Duodenal mucosa (tissue), 2 donors: Measurements from ENCODE around the gene TTLL8.

Experiments
- H3K27ac ChIP-seq: one replicate; pipeline ENCODE4 v1.7.0; 2013; ENCODE audit warnings: low read depth, low read length
- H3K27me3 ChIP-seq, 2 donors: one replicate each; pipeline ENCODE4 v1.7.0; 2013; ENCODE audit warnings: low read length in 2 of 2, control low read depth in 1 of 2; ENCODE audit not compliant: insufficient read depth in 2 of 2, control insufficient read depth in 1 of 2
- H3K36me3 ChIP-seq, 2 donors: one replicate each; pipeline ENCODE4 v1.7.0; 2013; ENCODE audit warnings: low read length in 2 of 2, control low read depth in 1 of 2; ENCODE audit not compliant: insufficient read depth in 2 of 2, control insufficient read depth in 1 of 2
- H3K4me1 ChIP-seq, 2 donors: one replicate each; pipeline ENCODE4 v1.7.0; 2013; ENCODE audit warnings: low read length in 2 of 2, control low read depth in 1 of 2; ENCODE audit not compliant: insufficient read depth in 2 of 2, control insufficient read depth in 1 of 2
- H3K4me3 ChIP-seq, 2 donors: one replicate each; pipeline ENCODE4 v1.7.0; 2013; ENCODE audit warnings: low read length in 2 of 2, low read depth in 1 of 2
- H3K9ac ChIP-seq, 2 donors: one replicate each; pipeline ENCODE4 v1.7.0; 2013; ENCODE audit warnings: low read length in 2 of 2, low read depth in 1 of 2
- H3K9me3 ChIP-seq, 2 donors: one replicate each; pipeline ENCODE4 v1.7.0; 2013; ENCODE audit warnings: low read length in 2 of 2, control low read depth in 1 of 2; ENCODE audit not compliant: control insufficient read depth in 1 of 2

Gene TTLL8

GRCh38 chr22:50062509-50063135, 4.5 kb upstream of the TTLL8 start:
- H3K4me1 ChIP-seq: no peaks in the 10 kb centered on the region
- H3K4me3 ChIP-seq: no peak overlapping the region
- H3K27ac ChIP-seq: no peak overlapping the region
- peaks cover 2 to 25% of the 10 kb centered on the region in 2 donors for H3K27me3 ChIP-seq
- no peaks in the 10 kb centered on the region for H3K36me3 ChIP-seq
- H3K9ac ChIP-seq: no peak overlapping the region
- H3K9me3 ChIP-seq: no peaks in the 10 kb centered on the region

DNA sequence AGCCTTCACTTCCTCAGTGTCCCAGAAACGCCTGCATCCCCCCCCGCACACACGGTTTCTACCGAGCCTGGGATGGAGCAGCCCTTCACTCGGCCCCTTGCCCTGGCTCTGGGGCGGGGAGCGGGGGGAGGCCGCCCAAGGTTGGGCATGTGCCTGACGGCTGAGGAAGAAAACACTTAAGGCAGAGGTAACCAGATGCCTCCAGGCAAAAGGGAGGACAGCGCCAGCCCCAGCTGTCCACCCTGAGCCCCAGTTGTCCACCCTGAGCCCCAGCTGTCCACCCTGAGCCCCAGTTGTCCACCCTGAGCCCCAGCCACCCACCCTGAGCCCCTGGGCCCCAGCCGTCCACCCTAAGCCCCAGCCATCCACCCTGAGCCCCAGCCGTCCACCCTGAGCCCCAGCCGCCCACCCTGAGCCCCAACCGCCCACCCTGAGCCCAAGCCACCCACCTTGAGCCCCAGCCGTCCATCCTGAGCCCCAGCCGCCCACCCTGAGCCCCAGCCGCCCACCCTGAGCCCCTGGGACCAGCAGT, 3.8 kb upstream of the TTLL8 start:
- Histone ChIP-seq H3K36me3 (no peaks in the 10 kb centered on the region), H3K9me3 (no peaks in the 10 kb centered on the region), H3K27ac (no peak overlapping the region), H3K9ac (no peak overlapping the region), H3K27me3 (peaks cover 5 to 25% of the 10 kb centered on the region in 2 donors), H3K4me3 (no peak overlapping the region), H3K4me1 (no peaks in the 10 kb centered on the region)

DNA sequence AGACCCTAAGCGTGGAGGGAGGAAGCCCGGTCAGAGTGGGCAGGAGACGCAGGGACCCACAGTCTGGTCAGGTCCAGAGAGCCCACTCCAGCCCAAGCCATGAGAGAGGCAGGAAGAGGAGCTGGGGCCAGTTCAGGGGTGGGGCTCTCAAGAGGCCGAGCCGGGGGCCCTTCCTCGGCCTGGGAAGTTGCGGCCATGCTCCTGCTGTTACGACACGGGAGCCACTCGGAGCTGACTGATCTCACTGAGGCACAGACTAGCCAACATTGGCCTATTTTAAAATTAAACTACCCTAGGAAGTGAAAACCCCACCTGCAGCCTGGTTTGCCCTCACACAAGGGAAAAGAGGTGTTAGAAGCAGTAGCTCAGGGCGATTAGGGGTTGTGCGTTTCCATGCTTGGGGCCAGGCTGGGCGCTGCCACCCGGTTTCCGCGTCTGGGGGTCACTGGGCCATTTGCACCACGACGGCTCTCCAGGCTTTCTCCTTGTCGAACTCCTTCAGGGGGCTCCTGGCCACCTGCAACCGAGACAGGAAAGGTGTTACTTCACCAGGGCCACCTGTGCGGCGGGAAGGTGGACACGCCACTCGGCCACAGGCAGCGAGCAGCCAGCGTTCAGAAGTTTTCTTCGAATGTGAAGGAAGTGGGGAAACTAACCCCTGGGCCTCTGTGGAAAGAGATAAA, 3.2 kb upstream of the TTLL8 start:
- H3K36me3 ChIP-seq: no peaks in the 10 kb centered on the region
- H3K4me1 ChIP-seq: no peaks in the 10 kb centered on the region
- H3K27me3 ChIP-seq: peaks cover 10 to 25% of the 10 kb centered on the region in 2 donors
- no peak overlapping the region for H3K27ac ChIP-seq
- H3K4me3 ChIP-seq: no peak overlapping the region
- no peak overlapping the region for H3K9ac ChIP-seq
- H3K9me3 ChIP-seq: no peaks in the 10 kb centered on the region

GRCh38 chr22:50060441-50061140, 2.5 kb upstream of the TTLL8 start:
- H3K4me3 ChIP-seq: no peak overlapping the region
- no peaks in the 10 kb centered on the region for H3K4me1 ChIP-seq
- H3K27ac ChIP-seq: no peak overlapping the region
- no peak overlapping the region for H3K9ac ChIP-seq
- peaks cover 10 to 25% of the 10 kb centered on the region in 2 donors for H3K27me3 ChIP-seq
- no peaks in the 10 kb centered on the region for H3K9me3 ChIP-seq
- H3K36me3 ChIP-seq: no peaks in the 10 kb centered on the region

DNA sequence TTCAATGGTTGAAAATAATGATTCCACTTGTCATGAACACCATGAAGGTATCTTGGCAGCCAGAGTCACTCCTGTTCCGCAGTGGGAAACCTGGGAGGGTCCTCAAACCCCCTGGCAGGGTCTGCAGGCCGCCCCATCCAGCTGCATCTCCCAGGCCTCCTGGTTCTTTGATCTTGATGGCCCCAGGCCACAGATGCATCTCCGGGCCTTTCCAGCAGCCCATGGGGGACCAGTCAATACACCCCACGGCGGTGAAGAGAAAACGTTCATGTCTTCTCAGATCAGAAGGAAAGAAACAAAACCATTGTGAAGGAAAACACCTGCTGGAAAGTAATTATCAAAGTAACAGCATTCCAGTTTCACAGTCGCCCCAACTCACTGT, 1.8 kb upstream of the TTLL8 start:
- Histone ChIP-seq H3K27ac (no peak overlapping the region), H3K9me3 (no peaks in the 10 kb centered on the region), H3K9ac (no peak overlapping the region), H3K27me3 (peaks cover 10 to 25% of the 10 kb centered on the region in 2 donors), H3K4me1 (no peaks in the 10 kb centered on the region), H3K4me3 (no peak overlapping the region), H3K36me3 (no peaks in the 10 kb centered on the region)

GRCh38 chr22:50058906-50059880, 1.1 kb upstream of the TTLL8 start:
- Histone ChIP-seq H3K27ac (no peak overlapping the region), H3K4me3 (no peak overlapping the region), H3K27me3 (peaks cover 10 to 25% of the 10 kb centered on the region in 2 donors), H3K9me3 (no peaks in the 10 kb centered on the region), H3K36me3 (no peaks in the 10 kb centered on the region), H3K4me1 (no peaks in the 10 kb centered on the region), H3K9ac (no peak overlapping the region)

DNA sequence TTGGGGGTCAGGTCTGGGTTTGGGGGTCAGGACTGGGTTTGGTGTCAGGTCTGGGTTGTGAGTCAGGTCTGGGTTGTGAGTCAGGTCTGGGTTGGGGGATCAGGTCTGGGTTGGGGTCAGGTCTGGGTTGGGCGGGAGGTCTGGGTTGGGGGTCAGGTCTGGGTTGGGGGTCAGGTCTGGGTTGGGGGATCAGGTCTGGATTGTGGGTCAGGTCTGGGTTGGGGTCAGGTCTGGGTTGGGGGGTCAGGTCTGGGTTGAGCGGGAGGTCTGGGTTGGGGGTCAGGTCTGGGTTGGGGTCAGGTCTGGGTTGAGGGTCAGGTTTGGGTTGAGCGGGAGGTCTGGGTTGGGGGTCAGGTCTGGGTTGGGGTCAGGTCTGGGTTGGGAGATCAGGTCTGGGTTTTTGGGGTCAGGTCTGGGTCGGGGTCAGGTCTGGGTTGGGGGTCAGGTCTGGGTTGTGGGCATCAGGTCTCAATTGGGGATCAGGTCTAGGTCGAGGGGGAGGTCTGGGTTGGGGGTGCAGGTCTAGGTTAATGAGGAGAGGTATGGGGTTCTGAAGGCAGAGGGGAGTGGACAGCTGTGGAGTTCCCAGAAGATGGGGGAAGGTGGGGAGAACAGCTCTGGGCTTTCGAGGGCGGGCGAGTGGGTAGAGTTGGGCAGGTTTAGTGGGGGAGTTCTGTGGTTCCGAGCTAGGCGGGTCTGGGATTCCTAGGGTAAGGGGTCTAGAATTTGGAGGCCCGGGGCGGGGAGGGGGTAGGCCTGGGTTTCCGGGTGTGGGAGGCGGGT, 629 bp downstream of the TTLL8 start:
- no peak overlapping the region for H3K27ac ChIP-seq
- H3K9ac ChIP-seq: no peak overlapping the region
- H3K9me3 ChIP-seq: no peaks in the 10 kb centered on the region
- H3K27me3 ChIP-seq: peaks cover 14 to 25% of the 10 kb centered on the region in 2 donors
- no peaks in the 10 kb centered on the region for H3K4me1 ChIP-seq
- H3K4me3 ChIP-seq: no peak overlapping the region
- no peaks in the 10 kb centered on the region for H3K36me3 ChIP-seq

DNA sequence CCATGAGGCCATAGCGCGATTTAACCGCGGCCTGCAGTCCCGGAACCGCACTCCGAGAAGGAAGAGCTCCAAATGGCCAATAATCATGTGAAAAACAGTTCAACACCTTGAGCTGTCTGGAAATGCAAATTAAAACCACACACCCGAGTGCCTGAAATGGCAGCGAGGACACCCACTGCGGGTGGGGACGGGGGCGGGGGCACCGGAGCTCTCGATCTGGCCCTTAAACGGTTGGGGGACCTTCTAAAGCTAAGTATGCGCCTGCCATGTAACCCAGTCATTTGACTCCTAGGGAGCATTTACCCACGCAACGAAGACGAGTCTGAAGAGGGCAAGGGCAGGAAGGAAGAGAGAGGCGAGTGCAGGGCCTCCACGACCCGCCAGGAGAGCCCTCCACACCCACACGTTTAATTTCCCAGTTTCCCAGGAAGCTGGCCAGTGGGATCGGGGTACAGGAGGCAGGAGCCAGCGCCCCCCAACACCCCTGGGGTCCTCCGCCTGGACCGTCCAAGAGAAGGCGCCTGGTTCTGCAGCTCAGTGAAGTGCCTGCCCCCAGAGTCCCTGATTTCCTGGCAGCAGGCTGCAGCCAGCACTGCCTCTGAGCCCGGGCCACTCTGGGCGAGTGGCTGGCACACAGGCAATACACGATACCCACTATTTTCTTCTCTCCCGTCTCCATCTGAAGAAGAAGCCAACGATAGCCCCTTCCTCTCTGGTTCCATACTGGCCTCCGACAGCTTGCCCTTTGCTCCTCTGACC, 1.7 kb downstream of the TTLL8 start:
- Histone ChIP-seq H3K36me3 (no peaks in the 10 kb centered on the region), H3K9me3 (no peaks in the 10 kb centered on the region), H3K9ac (no peak overlapping the region), H3K4me1 (no peaks in the 10 kb centered on the region), H3K27me3 (peaks cover 14 to 25% of the 10 kb centered on the region in 2 donors), H3K4me3 (no peak overlapping the region), H3K27ac (no peak overlapping the region)

- Histone ChIP-seq H3K9ac (no peak overlapping the region), H3K9me3 (no peaks in the 10 kb centered on the region), H3K4me3 (no peak overlapping the region), H3K27ac (no peak overlapping the region), H3K27me3 (peaks cover 2 to 14% of the 10 kb centered on the region in 2 donors), H3K36me3 (no peaks in the 10 kb centered on the region), H3K4me1 (no peaks in the 10 kb centered on the region)
Observed at GRCh38 chr22:50053861-50054260, 4.2 kb downstream of the TTLL8 start.
